ENCODE data around the gene CRYZL1.

DNA sequence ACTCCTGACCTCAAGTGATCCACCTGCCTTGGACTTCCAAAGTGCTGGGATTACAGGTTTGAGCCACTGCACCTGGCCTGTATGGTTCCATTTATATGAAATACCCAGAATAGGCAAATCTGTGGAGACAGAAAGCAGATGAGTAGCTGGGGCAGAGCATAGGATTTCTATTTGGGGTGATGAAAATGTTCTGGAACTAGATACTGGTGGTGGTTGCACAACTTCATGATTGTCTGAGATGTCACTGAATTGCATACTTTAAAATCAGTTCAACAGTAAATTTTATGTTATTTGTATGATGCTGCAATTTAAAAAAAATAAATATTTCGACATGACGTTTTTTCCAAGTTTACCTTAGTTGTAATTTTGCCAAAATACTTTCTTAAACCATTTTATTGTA, 24.6 kb upstream of the CRYZL1 start:
- TF ChIP-seq, protein P1, sequence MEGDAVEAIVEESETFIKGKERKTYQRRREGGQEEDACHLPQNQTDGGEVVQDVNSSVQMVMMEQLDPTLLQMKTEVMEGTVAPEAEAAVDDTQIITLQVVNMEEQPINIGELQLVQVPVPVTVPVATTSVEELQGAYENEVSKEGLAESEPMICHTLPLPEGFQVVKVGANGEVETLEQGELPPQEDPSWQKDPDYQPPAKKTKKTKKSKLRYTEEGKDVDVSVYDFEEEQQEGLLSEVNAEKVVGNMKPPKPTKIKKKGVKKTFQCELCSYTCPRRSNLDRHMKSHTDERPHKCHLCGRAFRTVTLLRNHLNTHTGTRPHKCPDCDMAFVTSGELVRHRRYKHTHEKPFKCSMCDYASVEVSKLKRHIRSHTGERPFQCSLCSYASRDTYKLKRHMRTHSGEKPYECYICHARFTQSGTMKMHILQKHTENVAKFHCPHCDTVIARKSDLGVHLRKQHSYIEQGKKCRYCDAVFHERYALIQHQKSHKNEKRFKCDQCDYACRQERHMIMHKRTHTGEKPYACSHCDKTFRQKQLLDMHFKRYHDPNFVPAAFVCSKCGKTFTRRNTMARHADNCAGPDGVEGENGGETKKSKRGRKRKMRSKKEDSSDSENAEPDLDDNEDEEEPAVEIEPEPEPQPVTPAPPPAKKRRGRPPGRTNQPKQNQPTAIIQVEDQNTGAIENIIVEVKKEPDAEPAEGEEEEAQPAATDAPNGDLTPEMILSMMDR (optimal IDR thresholded peaks at IDR 0.05 in 1 of 3, IDR thresholded peaks at IDR 0.05 in 1 of 3, conservative IDR thresholded peaks at IDR 0.05 in 1 of 3; ENCODE audit: extremely low read depth in 1 of 3, insufficient read depth in 2 of 3, low read length in 3 of 3): no peak
- TF ChIP-seq EZH2 (IDR thresholded peaks at IDR 0.05; ENCODE audit: low read length): no peak
